Right ventricle myocardium superior (tissue), 1 donor: ENCODE results near the gene SMAD2. TPM values are rescaled to one million over a fixed set of nuclear protein-coding genes. Genes with fewer than 3 reads are reported as not detected.

ENCODE experiments used
- ATAC-seq: fragments of 200-7000 bp; cut with Tn5 transposase; one replicate; pipeline ENCODE4 v1.9.1; 2020; ENCODE audit warnings: mild to moderate bottlenecking; ENCODE audit not compliant: poor library complexity
- DNase-seq: peaks from one replicate; pipeline ENCODE4 v3.0.0-alpha.2; 2020
- intact Hi-C: fragments of 100-400 bp; cut with DNase I; formaldehyde crosslinking; loops from one replicate; pipeline ENCODE4 v1.11.2; 2022
- total RNA-seq: library from RNA; stranded (reverse); fragmentation: NEBNext Ultra II Directional; extraction: Animal tissue kit (Norgen Biotek cat#: 25700); gene quantifications from one replicate; pipeline ENCODE4 v1.2.1, GENCODE V29; 2021
- donor health status: DM: no; HTN: yes; CAD: no; lungs with severe emphysema.

Gene SMAD2
- total RNA-seq, 1 donor from 2014 or later: 68.1 TPM

DNA sequence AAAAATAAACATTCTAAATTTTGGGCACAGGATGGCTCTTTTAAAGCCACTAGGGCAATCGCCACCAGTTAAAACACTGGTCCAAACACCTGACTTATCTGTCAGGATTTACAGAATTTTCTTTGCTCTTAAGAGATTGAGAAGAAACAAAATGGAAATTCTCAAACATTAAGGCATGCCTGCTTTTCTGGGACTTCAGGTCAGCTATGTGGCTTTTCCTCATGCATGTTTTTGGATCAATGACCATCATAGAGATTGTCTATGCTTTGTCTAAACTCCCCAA lies 112.7 kb downstream of the SMAD2 start:
- intact Hi-C loops: no loop called here
- DNase-seq (no peak), ATAC-seq (no peak)

DNA sequence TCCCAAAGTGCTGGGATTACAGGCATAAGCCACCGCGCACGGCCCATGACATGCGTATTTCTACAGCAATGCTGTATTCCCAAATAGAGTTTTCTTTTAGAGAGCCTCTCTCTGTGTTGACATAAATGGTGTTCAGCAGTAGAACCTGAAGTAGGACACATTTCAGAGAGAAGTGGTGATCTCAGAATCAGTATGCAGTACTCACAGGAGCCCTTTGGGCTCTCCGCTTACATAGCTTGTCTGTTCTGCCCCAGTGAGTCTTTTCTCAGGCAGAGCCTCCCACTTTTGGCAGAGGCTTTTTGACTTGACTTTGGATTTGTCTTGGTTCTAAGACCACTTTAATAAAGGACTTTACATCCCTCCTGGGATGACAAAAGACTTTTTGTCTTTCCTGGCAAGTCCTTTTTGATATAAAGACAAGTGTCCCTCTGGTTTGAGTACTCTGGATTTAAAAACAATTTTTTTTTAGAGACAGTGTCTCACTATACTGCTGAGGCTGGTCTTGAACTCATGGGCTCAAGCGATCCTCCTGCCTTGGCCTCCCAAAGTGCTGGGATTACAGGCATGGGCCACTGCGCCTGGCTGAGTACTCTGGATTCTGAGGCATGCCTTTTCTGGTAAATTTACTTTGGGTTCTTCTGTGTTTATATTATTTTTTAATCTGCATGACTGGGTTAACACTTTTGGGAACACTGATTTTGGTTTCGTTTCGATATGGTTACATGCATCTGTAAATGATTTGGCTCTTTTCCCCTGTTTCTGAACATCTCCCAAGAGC lies 113.3 kb downstream of the SMAD2 start:
- ATAC-seq (no peak), DNase-seq (no peak)
- intact Hi-C loops: no loop called here

DNA sequence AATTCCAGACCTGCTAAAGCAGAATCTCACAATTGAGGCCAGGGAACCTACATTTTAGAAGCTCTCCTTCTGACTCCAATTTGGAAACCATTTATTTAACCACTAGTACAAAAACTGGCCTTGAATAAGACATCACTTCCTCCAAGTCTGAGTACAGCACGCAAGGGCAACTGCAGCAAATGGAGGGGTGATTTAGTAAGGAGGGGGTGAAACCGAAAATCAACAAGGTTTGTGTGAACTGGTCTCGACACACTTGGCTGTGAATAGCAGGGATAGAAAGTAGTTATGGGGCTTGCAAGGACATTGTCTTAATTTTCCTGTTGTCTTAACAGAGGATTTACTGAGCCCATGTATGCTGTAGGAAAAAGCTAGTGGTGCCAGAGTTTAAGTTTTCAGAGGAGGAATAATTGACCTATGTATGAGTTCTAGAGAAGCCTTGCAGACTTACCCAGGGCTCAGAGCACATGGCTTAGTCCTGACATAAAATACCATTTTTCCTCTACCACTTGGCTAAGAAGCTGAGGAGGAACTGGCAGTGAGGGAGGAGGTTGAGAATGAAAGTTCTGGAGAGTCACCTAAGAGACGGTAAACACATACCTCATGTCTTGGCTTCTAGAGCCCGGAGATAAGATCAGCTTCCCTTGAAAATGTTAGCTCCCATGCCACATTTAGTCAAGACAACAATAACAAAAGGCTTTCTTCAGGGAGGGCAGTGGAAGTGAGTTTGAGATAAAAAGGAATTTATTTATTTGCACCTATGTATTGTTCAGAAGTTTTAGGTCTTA lies 114.8 kb downstream of the SMAD2 start:
- ATAC-seq (no peak), DNase-seq (no peak)
- intact Hi-C loops: no loop called here

DNA sequence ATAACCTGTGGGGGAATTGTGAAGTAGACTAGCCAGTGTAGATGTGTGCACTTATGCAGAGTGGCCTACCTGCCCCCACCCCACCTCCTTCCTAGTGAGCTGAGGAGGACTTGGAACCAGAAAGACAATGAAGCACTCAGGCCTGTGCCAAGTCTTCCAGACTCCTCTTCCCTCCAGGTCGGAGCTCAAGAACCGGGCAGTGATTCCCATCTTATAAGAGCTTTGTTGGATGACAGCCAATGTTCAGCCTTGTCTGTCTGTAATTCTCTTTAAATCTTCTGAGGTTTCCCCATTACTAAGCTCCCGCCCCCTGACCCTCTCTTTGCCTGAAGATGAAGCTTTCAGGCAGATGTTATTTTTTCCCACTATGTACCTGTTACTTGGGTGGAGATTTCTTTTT lies 121.0 kb downstream of the SMAD2 start:
- DNase-seq (no peak), ATAC-seq (no peak)
- intact Hi-C loops: no loop called here

DNA sequence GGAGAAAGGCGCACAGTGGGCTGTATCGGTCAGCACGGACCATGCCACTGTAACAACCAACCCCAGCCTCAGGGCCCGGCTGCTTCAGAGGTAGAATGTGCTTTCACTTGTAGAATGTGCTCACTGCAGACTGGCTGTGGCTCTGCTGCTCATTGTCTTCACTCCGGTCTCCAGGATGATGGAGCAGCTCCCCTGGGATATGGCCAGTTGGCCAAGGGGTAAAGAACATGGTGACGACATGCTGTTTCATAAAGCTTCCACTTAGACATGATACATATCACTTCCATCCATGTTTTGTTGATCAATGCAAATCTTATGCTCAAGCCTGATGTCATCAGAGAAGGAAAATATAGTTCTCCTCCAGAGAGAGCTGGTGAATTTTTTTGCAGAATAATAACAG lies 127.7 kb downstream of the SMAD2 start:
- DNase-seq (no peak), ATAC-seq (no peak)
- intact Hi-C loops: no loop called here

DNA sequence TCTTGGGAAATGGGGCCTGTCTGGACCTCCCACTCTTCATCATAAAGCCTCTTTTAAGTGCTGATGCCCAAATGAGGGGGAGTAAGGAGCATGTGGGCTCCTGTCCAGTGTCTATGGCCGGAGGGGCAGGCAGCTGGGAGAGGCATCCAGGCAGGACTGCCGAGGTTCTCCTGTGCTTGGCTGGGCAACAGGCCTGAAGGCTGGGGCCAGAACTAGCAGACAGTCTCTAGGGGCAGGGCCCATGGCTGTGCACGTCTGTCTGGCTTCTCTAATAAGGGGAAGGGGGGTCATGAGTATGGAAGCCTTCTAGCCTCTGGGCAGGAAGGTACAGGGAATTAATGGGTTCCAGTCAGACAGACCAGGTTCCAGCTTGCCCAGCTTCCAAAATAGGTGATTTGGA lies 128.6 kb downstream of the SMAD2 start:
- DNase-seq (no peak), ATAC-seq (no peak)
- intact Hi-C loops: no loop called here

DNA sequence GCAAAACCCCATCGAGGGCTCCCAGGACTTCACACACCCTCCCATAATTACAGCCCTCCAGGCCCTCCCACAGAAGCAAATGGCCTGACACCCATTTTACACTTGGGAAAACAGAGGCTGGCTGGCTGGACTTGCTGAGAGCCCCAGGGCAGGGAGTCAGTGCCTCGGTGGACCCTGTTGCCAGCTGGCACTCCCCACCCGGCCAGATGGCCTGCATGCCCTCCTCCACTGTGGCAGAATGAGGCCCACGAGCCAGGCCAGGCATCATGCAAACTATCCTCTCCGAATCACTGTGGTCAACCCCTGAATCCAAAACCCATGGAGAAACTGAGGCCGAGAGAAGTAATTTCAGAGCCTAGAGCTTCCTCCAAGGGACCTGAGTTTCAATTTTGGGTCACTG lies 129.7 kb downstream of the SMAD2 start:
- DNase-seq (no peak), ATAC-seq (no peak)
- intact Hi-C loops: no loop called here

DNA sequence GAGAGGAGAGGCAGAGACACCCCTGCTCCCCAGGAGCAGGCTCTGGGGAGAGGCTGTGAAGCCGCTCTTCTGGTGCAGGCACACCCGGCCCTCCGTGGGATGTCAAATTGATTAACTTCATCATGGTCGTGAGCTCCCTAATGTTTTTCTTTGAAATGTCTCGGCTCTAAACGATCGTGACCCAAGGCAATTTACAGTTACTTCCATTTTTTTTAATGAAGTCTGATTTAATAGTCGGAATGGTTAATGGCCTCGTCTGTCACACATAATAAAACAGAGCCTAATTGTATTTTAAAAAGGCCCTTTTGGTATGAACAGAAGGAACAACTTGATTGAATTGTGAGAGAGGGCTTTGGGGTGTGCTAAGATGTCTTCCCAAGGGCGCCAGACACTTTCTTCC lies 130.2 kb downstream of the SMAD2 start:
- no peak for ATAC-seq
- intact Hi-C loops: no loop called here

DNA sequence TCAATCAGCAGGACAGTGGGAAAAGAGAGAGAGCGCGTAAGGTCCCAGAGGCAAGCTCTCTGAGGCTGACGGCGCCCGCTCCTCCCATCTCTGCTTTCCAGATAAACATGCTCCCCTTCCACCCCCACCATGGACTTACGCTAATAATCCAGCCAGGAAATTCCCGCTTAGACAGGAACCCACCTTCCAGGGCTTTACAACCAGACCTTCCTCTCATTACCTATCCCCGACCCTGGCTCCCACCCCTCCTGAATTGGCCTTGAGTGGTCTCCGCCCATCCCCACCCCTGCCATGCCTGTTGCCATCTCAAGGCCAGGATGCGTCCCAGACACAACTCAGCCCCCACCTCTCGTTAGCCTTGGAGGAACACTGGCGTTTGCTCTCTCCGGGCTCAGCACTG lies 131.1 kb downstream of the SMAD2 start:
- intact Hi-C loops: no loop called here
- ATAC-seq: no peak
- DNase-seq: no peak

More for the DNA sequence above, 130.2 kb downstream of the SMAD2 start:
- no peak for DNase-seq

DNA sequence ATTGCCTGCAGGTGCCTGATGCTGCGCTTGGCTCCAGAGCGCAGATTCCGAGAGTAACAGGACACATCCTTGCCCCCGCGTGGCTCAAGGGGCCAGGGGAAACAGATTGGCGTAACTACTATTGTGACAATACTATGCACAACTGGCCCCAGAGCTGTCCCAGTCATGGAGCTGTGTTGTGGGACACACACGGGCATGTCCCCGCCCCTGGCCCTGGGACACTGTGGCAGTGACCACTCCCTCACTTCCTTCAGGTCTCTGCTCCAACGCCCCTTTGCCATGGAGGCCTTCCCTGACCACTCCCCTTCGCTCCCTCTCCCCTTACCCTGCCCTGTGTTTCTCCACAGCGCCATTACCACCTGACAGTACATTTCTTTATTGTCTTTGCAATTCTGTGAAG lies 132.1 kb downstream of the SMAD2 start:
- no peak for DNase-seq
- no peak for ATAC-seq
- intact Hi-C loops: no loop called here

DNA sequence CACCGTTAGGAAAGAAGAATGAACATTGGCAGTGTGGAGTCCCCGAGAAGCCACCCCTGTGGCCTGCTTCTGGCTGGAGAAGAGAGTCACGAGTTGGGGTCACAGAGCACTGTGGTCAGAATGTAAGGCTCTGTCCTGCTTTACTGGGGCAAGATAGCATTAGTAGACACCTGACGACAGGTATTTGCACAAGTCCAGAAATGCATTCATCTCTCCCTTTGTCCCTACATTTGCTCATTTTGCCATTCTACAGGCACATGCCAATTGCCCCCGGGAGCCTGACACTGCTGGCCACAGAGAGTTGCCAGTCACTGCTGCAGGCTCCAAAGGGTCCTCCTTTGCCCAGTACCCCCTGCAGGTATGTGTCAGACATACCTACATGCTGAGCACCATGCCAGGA lies 133.3 kb downstream of the SMAD2 start:
- intact Hi-C loops: no loop called here
- ATAC-seq (no peak), DNase-seq (no peak)

DNA sequence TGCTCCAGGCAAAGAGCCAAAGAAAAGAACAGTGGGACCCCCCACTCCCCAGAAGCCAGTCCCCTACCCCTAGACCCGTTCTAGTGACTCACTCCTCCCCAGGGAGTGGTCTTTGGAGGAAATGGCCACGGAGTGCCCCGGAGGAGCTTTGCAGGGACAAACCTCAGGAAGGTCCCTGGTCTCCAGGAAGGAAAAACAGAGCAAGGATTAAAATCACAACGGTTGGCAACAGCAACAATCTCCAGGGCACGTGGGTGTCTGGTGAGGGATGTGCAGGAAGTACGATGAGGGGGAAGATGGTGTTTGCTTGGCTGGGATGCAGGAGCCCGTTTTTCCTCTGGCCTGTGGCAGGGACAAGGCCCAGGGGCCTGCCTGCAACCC lies 135.0 kb downstream of the SMAD2 start:
- no peak for ATAC-seq

DNA sequence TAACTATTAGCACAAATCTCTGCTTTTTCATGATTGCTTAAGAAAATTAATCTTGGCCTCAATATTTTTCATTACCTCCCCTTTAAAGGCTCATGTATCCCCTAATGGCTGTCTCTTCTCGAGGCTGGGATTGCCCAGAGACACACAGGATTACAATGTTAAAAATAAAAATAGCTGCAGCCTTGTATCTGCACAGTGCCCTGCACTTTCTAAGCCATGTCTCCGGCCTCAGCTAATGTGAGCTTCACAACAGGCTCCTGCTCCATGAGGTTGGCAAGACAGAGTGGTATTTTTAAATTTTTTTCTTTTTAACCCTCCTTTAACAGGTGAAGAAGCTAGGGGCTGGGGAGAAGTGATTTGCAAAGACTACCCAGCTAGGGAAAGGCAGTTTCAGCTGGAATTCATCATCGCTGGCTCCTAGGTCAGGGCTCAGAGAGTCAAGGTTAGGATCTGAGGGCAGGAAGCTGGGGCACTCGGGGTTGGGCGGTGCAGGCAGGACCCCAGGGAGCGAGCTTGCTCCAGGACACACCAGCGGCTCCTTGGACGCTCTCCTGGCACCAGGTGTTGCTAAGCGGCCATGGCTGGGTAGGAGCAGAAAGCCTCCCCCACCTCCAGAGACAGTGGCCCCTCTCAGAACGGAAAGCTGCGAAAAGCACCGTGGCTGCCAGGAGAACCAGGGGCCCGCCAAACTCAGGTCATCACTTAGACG lies 135.6 kb downstream of the SMAD2 start:
- intact Hi-C loops: no loop called here
- no peak for ATAC-seq
- no peak for DNase-seq

More for the DNA sequence above, 135.0 kb downstream of the SMAD2 start:
- no peak for DNase-seq
- intact Hi-C loops: no loop called here

DNA sequence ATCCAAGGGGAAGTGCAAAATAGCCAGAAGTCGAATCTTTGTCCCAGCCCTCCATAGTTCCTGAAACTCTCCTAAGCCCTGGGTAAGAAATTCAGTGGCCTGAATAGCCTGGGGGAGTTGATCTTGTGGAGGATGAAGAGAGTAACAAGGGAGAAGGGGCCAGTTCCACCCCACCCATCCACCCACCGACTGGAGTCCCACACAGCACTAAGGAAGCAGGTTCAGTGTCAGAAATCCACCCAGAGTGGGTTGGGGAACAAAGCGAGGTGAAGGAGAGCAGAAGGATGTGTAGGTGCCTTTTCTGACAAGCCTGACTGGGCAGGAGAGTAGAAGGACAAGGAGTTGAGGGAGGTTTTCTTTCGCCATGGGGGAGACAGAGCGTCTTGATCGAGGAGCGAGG lies 136.8 kb downstream of the SMAD2 start:
- intact Hi-C loops: no loop called here
- no peak for DNase-seq
- no peak for ATAC-seq

DNA sequence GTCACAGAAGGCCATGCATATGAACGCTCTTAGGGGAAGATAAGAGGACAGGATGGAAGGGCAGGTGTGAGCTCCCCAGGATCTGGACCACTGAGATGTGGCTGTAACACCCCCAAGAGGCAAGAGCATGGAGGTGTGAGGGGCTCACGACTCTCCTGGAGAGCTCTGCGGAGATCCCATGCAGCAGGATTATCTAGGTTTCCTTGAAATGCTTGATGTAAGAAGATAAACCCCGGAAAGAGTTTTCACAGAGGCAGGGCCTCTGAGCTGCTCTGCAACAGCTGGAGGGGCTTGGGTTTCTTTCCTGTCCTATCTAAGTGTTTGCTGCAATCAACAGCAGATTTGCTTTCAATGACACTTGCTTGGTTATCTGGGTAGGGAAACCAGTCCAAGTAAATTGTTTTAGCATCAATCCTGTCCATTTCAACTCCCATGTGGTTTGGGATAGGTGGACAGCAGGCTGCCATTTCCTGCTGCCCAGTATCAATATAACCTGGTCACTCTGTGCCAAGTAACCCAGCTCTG lies 138.9 kb downstream of the SMAD2 start:
- ATAC-seq: no peak
- DNase-seq: no peak
- intact Hi-C loops: no loop called here

DNA sequence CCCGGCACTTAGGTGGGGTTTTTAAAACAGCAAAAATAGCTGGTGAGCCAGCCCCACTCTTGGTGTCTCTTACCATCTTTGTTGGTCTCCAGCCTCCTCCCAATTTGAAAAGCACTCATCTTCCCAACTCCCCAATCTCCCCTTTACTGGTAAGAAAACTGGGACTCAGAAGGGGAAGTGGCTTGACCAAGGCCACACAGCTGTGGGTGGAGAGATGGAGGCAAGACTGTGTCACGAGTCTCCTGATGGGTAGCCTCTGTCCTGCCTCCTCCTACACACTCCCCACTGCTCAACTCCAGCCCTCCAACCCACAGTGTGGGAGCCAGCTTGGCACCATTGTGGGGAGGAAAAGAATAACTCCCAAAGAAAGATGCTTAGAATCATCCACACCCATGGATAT lies 140.4 kb downstream of the SMAD2 start:
- intact Hi-C loops: no loop called here
- DNase-seq: no peak
- ATAC-seq: no peak

DNA sequence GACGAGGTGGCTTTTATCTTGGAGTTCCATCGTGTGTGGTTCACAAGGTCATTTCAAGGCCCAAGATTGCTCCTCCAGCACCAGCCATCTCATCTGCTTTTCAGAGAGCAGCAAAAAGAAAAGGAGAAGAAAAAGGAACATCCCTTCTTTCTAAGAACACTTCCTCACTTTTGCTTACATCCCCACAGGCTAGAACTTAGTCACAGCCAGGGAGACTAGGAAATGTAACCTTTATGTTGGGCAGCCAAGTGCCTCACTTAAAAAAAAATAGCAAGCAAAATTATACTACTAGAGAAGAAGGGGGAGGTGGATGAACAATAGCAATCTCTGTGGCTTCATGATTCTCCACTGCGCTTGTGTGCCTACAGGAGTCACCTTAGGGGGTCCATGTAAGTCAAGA lies 141.8 kb downstream of the SMAD2 start:
- no peak for ATAC-seq

DNA sequence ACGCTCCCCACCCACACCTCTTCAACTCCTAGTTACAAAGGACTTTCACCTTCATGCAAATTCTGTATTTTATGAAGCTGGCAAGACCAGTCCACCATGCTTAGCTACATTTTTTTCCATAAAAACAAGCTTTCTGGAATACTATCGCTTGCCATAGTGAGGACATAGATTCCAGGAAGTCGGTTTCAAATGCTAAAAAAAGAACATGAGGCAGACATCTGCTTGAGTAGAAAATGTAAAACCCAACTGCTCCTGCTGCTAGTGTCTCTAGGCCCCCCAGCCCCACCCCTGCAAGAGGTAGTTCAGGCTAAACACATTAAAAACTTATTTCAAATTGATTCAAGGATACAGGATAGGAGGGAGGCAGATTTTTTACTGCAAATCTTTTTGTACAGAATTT lies 148.9 kb downstream of the SMAD2 start:
- no peak for ATAC-seq
- intact Hi-C loops: no loop called here

More for the DNA sequence above, 141.8 kb downstream of the SMAD2 start:
- no peak for DNase-seq
- intact Hi-C loops: no loop called here

DNA sequence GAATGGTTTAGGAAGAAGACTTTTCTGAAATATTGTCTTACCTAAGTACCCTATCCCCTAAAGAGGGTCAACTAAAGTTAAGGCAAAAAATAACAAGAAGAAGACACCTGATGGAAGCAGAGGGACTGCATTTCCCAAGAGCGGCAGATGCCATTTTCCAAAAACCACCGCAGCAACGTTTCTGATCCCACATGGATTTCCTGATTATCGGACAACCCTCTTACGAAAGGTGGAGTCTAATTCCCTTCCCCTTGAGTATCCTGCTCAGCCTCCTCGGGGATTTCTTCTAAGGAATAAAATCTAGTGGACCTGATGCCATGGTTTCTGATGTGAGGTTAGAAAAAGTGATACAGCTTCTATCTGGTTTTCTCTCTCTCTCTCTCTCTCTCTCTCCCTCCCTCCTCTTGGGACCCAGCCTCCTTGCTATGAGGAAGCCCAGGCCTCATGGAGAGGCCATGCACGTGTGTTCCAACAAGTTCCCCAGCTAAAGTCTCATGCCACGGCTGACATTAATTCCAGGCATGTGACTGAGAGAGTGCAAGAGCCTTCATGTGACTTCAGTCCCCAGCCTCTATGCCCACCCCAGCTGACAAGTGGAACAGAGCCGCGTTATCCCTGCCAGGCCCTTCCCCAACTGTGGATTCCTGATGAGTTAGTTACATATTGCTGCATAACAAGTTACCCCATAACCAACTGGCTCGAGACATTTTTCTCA lies 150.3 kb downstream of the SMAD2 start:
- intact Hi-C loops: no loop called here
- DNase-seq: no peak
- ATAC-seq: no peak

More for the DNA sequence above, 148.9 kb downstream of the SMAD2 start:
- DNase-seq: no peak
